GM12892 (cell line): ENCODE data around the gene MINDY4.

ENCODE experiments used
- POLR2A ChIP-seq: IDR thresholded peaks from 2 replicates; pipeline ENCODE4 v1.6.1; 2011; ENCODE audit warnings: low read depth, low read length, control low read depth
- POLR2AphosphoS5 ChIP-seq: IDR thresholded peaks from 2 replicates; pipeline ENCODE4 v1.6.1; 2011; ENCODE audit warnings: low read depth, low read length, control low read depth

- TF ChIP-seq POLR2AphosphoS5 (no peak), POLR2A (no peak)
These were observed 35.6 kb upstream of the MINDY4 start for GRCh38 chr7:30735631-30736030.
